Measurements from ENCODE around the gene ZBTB16. TPM values are rescaled to one million over a fixed set of nuclear protein-coding genes. Genes with fewer than 3 reads are reported as not detected.

The ZBTB16 gene
- polyA plus RNA-seq, 1 donor (not counting 4 experiments of a cell fraction or from before 2014, with no cell fraction given), result 0.18 TPM

- TF ChIP-seq EZH2 (IDR thresholded peaks at IDR 0.05; ENCODE audit: low read length) (no peak), CTCF (optimal IDR thresholded peaks at IDR 0.05 in 1 of 3, IDR thresholded peaks at IDR 0.05 in 1 of 3, conservative IDR thresholded peaks at IDR 0.05 in 1 of 3; ENCODE audit: extremely low read depth in 1 of 3, insufficient read depth in 2 of 3, low read length in 3 of 3) (no peak)
- Histone ChIP-seq H3K27ac (ENCODE audit: control insufficient read depth, insufficient read depth, low read length) (no peak overlapping the region), H3K27me3 (ENCODE audit: control insufficient read depth, extremely low read depth, insufficient read depth, low read length) (peaks cover 54% of the 10 kb centered on the region), H3K36me3 (ENCODE audit: control insufficient read depth in 2 of 2, extremely low read depth in 1 of 2, insufficient read depth in 2 of 2, low read length in 2 of 2) (no peaks in the 10 kb centered on the region), H3K9me3 (ENCODE audit: control insufficient read depth, low read depth, low read length) (no peaks in the 10 kb centered on the region), H3K79me2 (ENCODE audit: control insufficient read depth, insufficient read depth, low read length) (no peaks in the 10 kb centered on the region), H3K9me1 (ENCODE audit: control insufficient read depth, extremely low read depth, insufficient read depth, low read length) (no peaks in the 10 kb centered on the region), H3K9ac (ENCODE audit: control insufficient read depth, extremely low read depth, insufficient read depth, low read length) (no peak overlapping the region), H4K20me1 (ENCODE audit: control insufficient read depth, extremely low read depth, insufficient read depth, low read length) (no peaks in the 10 kb centered on the region), H3K4me2 (ENCODE audit: control insufficient read depth, extremely low read depth, insufficient read depth, low read depth, low read length) (no peak overlapping the region), H3K4me1 (ENCODE audit: control insufficient read depth, extremely low read depth, insufficient read depth, low read length) (peaks cover 6% of the 10 kb centered on the region), H2AFZ (ENCODE audit: control insufficient read depth, low read length) (no peak overlapping the region), H3K4me3 (ENCODE audit: control insufficient read depth in 2 of 3, extremely low read depth in 1 of 3, insufficient read depth in 2 of 3, low read depth in 1 of 3, low read length in 3 of 3) (no peak overlapping the region)
- FAIRE-seq (no peak), DNase-seq (ENCODE audit: low read depth, low spot score) (no peak)
- dilution Hi-C loops (cut with MboI; ENCODE audit: extremely low pct_ligation_motif_present, low sequenced_read_pairs), result no loop called here
Measured at GRCh38 chr11:114063149-114063828, 3.8 kb downstream of the ZBTB16 start.

- peaks cover 6% of the 10 kb centered on the region for H3K4me1 ChIP-seq (ENCODE audit: control insufficient read depth, extremely low read depth, insufficient read depth, low read length)
- no peaks in the 10 kb centered on the region for H3K36me3 ChIP-seq (ENCODE audit: control insufficient read depth in 2 of 2, extremely low read depth in 1 of 2, insufficient read depth in 2 of 2, low read length in 2 of 2)
- no peak overlapping the region for H3K27ac ChIP-seq (ENCODE audit: control insufficient read depth, insufficient read depth, low read length)
- no peak overlapping the region for H2AFZ ChIP-seq (ENCODE audit: control insufficient read depth, low read length)
- no peak overlapping the region for H3K9ac ChIP-seq (ENCODE audit: control insufficient read depth, extremely low read depth, insufficient read depth, low read length)
- no peak overlapping the region for H3K4me2 ChIP-seq (ENCODE audit: control insufficient read depth, extremely low read depth, insufficient read depth, low read depth, low read length)
- H3K27me3 ChIP-seq (ENCODE audit: control insufficient read depth, extremely low read depth, insufficient read depth, low read length), result peaks cover 49% of the 10 kb centered on the region
- dilution Hi-C loops (cut with MboI; ENCODE audit: extremely low pct_ligation_motif_present, low sequenced_read_pairs), result no loop called here
- no peak for DNase-seq (ENCODE audit: low read depth, low spot score)
- no peak for FAIRE-seq
- no peaks in the 10 kb centered on the region for H3K79me2 ChIP-seq (ENCODE audit: control insufficient read depth, insufficient read depth, low read length)
- TF ChIP-seq CTCF (optimal IDR thresholded peaks at IDR 0.05 in 1 of 3, IDR thresholded peaks at IDR 0.05 in 1 of 3, conservative IDR thresholded peaks at IDR 0.05 in 1 of 3; ENCODE audit: extremely low read depth in 1 of 3, insufficient read depth in 2 of 3, low read length in 3 of 3) (no peak), EZH2 (IDR thresholded peaks at IDR 0.05; ENCODE audit: low read length) (no peak)
- no peaks in the 10 kb centered on the region for H4K20me1 ChIP-seq (ENCODE audit: control insufficient read depth, extremely low read depth, insufficient read depth, low read length)
- H3K9me3 ChIP-seq (ENCODE audit: control insufficient read depth, low read depth, low read length), result no peaks in the 10 kb centered on the region
- no peak overlapping the region for H3K4me3 ChIP-seq (ENCODE audit: control insufficient read depth in 2 of 3, extremely low read depth in 1 of 3, insufficient read depth in 2 of 3, low read depth in 1 of 3, low read length in 3 of 3)
- H3K9me1 ChIP-seq (ENCODE audit: control insufficient read depth, extremely low read depth, insufficient read depth, low read length), result no peaks in the 10 kb centered on the region
Measured at GRCh38 chr11:114063829-114064201, 4.3 kb downstream of the ZBTB16 start.
